Activated CD4-positive, alpha-beta T cell treated with anti-CD3 and anti-CD28 coated beads for 4 hours (primary cell): Measurements from ENCODE around the gene EFCAB11.

Experiments used
- DNase-seq, 2 donors: peaks; one replicate each; pipeline ENCODE4 v3.0.0-alpha.2; 2020

The EFCAB11 gene

DNA sequence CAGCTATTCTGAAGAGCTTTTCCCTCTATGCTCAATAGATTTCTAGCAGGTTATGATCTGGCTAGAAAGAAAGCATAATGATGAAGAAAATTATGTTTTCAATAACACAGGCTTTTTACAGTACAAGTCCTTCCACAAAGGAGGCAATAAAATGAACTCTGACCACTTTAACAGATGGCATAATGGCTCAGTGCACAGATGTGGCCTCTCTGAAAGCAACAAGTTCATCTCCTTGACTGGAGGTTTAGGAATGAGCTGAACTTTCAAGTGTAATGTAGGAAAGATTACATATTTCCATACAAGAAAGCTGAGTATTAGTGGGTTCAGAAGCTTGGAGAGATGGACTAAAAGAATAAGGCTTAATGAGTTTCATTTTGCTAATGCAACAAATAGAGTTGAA is 147.4 kb downstream of the EFCAB11 start:
- no peak for DNase-seq

DNA sequence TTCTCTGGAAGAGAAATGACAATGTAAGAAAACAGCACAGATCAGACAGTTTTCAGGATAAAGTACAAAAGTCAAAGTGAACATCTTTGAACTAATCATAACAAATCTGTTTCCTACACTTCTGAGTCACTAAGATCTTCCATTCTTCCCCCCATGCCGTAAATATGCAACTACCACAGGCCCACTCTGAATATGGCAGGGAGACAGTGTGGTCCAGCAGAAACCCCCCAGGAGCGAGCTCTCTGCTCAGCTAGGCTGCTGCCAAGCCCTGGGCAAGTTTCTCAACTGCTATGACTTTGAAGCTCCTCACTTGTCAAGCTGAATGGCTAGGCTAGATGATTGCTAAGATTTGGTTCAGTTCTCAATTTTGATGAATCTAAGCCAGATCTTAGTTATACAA is 148.1 kb downstream of the EFCAB11 start:
- no peak for DNase-seq

- no peak for DNase-seq
Measured at GRCh38 chr14:89805501-89805900, 149.0 kb downstream of the EFCAB11 start.

- DNase-seq = no peak
Measured at GRCh38 chr14:89803542-89803941, 151.0 kb downstream of the EFCAB11 start.

DNA sequence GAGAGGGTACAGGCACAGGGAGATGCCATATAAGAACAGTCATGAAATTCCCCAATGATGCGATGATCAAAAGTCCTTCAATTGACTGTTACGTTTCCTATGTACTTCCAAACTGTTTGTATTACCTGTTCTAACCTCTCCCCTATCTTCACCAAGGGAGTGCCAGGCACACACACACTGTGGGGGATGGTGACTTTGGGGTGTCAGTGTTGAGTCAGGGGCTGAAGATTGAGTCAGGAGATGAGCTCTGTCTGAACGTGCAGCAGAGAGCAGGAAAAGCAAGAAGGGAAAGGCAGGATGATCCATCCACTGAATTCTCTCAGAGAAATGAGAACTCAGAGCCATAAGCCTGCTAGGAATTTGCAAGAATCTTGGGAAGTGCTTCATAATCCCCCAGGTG is 153.4 kb downstream of the EFCAB11 start:
- no peak for DNase-seq

GRCh38 chr14:89798212-89798773 is 156.2 kb downstream of the EFCAB11 start:
- DNase-seq = no peak

DNA sequence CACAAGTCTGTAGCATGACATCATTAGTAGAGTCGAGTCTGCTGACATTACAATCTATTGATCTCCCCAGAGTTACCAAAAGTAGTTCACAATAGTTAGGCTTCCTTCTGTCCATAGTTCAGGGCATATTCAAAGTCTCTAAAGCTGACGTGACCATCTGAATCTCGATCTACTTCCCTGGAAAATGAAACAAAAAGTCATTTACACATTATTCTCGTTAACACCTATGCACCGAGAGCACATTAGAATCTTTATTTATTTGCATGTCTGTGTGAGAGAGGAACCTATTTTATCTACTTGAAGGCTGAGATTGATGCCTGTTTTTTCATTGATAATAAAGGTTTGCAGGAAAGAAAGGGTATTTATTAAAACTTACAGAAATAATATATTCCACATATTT is 157.4 kb downstream of the EFCAB11 start:
- DNase-seq = no peak

DNA sequence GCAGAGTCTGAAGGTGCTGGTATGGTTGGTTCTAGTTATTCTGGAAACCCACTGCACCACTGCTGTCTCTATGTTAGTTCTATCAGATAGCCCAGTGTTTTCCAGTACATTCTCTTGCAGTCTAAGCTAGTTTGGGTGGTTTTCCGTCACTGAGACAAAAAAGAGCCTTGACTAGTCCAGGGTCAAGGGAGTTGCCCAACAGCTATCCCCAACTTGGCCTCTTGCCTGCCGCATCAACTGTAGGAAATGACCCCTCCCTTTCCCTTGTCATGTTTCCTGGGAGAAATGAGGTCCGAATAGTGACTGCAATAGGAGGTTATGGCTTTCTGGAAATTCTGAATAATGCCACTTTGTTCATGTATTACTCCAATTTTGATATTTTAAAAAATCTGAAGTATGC is 160.4 kb downstream of the EFCAB11 start:
- no peak for DNase-seq

- DNase-seq = no peak
Measured at GRCh38 chr14:89793367-89793716, 161.2 kb downstream of the EFCAB11 start.

DNA sequence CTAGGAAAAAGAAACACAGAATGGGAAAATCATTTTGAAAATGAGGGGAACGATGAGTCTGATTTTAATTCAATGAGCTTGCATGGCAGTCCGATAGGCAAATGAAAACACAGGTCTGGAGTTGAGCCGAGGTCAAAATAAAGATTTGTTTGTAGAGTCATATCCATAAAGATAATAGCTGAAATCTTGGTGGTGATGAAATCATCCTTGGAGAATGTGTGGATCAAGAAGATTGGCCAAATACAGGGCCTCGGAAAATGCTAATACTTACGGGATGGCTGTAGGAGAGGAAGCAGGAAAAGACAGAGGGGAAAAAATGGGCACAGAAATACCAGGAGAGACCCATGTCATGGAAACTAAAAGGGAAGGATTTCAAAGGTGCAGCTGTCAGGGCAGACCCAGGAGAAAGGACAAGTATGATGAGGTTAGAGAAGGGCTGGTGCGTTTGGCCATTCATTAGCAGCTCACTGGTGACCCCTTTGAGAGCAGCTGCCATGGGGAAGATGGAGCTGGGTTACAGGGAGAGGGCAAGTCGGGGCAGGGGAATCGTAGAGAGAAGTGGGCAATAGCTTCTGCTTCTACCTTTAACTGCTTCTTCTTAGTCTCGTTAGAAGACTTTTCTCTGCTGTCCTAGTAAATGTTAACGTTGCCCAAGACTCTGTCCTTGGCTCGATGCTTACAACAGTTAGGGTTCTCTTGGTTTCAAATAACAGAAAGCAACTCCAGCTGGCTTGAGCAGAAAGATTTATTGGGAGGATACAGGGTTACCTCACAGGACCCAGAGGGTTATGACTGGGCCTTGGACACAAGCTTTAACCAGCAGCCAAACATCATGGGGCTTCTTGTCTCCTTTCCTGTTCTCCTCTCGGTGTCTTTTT is 161.8 kb downstream of the EFCAB11 start:
- DNase-seq = no peak

DNA sequence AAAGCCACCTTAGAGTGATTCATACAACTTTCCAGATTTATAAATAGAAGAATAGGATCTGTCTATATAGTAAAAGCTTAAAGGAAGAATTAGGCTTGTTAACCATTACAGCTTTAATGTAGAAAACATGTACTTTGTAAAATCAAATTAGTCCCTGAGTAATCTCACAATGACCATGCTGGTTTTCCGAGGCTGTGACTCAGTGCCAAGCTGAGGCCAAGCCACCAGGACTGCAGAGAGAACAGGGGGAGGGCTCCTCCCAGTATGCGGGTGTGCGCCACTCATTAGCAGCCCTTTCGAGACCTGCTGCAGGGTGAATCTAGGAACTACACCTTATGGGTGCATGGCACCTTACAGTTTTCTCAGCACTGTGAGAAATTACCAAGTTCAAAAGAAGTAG is 167.0 kb downstream of the EFCAB11 start:
- no peak for DNase-seq

- no peak for DNase-seq
Measured at GRCh38 chr14:89781046-89781445, 173.5 kb downstream of the EFCAB11 start.

DNA sequence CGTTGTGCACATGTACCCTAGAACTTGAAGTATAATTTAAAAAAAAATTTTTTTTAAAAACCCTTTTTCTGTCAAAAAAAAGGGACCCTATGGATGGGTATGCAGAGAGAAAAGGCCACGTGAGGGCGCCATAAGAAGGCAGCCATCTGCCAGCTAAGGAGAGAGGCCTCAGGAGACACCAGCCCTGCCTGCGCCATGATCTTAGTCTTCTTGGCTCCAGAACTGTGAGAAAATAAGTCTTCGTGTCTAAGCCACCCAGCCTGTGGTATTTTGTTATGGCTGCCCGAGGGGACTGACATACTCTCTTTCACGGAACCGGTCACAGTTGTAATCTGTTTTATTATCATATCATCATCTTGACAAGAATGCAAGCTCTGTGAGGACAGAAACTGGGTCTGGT is 174.8 kb downstream of the EFCAB11 start:
- no peak for DNase-seq

GRCh38 chr14:89775946-89776345 is 178.6 kb downstream of the EFCAB11 start:
- no peak for DNase-seq

GRCh38 chr14:89775151-89775550 is 179.4 kb downstream of the EFCAB11 start:
- no peak for DNase-seq

GRCh38 chr14:89773644-89774316 is 180.8 kb downstream of the EFCAB11 start:
- DNase-seq = peak; percentile 56 to 58

DNA sequence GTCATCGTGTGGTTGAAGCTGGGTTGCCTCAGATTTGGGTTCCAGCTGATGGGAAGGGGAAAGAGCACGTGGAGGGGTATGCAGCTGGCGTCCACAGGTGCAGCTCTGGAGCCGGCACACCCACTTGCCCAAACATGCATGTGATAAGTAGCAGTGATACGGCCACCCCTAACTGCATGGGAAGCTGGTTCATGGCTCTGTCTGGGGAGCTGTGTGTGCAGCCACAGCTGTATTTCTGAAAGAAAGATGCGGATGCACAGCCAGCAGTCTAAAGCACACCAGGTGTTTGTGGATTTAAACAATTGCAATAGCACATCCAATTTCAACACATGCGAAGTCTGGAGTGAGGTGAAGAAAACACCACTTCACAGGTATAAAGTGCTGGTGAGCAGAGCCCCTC is 181.4 kb downstream of the EFCAB11 start:
- DNase-seq = no peak

DNA sequence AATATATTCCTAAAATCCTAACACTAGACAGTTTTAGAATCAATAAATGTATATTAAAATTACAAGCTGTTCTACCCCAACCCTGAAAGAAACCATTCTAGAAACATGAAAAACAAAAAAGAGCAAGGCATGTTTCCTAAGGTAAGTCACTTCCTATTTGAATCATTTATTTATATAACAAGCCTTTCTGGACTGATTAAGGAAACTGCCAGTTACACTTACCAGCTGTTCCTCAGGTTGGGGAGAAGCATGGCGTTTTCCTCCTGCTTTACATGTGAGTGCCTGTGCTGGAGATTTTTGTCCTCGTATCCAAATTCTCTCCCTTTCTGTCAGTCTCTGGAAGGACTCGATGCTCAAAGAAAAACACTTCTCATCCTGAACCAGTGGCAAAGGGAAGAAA is 183.3 kb downstream of the EFCAB11 start:
- DNase-seq = no peak

DNA sequence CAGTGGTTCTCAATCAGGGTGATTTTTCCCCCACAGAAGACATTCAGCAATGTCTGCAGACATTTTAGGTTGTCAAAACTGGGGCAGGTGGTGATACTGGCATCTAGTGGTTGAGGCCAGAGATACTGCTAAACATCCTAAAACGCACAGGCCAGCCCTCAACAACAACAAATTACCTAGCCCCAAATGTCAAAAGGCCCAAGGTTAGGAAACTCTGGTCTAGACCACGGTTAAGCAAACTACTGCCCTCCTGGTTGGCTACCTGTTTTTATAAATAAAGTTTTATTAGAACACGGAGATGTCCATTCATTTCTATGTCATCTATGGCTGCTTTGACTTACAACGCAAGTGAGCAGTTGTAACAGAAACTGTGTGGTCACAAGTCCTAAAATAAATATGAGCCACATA is 186.7 kb downstream of the EFCAB11 start:
- peak; percentile 53 to 69 for DNase-seq

GRCh38 chr14:89767131-89767530 is 187.4 kb downstream of the EFCAB11 start:
- DNase-seq = no peak

DNA sequence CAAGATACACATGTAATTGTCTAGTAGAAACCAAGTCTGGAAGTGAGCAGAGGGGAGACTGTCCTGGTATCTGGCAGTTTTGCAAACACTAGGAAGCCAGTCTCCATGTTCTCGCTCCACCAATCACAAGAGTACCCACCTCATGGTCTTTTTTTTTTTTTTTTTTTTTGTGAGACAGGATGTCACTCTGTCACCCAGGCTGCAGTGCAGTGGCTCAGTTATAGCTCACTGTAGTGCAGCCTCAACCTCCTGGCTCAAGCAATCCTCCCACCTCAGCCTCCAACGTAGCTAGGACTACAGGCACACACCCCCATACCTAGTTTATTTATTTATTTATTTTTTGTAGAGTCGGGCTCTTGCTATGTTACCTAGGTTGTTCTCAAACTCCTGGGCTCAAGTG is 189.2 kb downstream of the EFCAB11 start:
- DNase-seq = no peak

- DNase-seq = no peak
Measured at GRCh38 chr14:89760086-89760485, 194.4 kb downstream of the EFCAB11 start.

GRCh38 chr14:89757313-89757939 is 197.1 kb downstream of the EFCAB11 start:
- no peak for DNase-seq

GRCh38 chr14:89755816-89756215 is 198.7 kb downstream of the EFCAB11 start:
- no peak for DNase-seq
